K562 (cell line): Measurements from ENCODE around the gene ZNF581. TPM values are rescaled to one million over a fixed set of nuclear protein-coding genes. Genes with fewer than 3 reads are reported as not detected.

Source experiments
- ARID4B ChIP-seq: sonication (generic); formaldehyde crosslinking; IDR thresholded peaks from 2 replicates; pipeline ENCODE4 v1.8.0; 2022; ENCODE audit warnings: mild to moderate bottlenecking, missing genetic modification reagents
- CCNT2 ChIP-seq: IDR thresholded peaks from 2 replicates; pipeline ENCODE4 v1.6.1; 2011; ENCODE audit warnings: borderline replicate concordance, low read depth, mild to moderate bottlenecking, moderate library complexity, mixed read lengths, low read length; ENCODE audit not compliant: insufficient read length; ENCODE audit errors: extremely low read depth
- COPS2 ChIP-seq: fragments of 450-650 bp; conservative IDR thresholded peaks from 2 replicates; pipeline ENCODE4 v1.6.1; 2016; ENCODE audit warnings: mild to moderate bottlenecking, moderate library complexity
- ELF4 ChIP-seq: fragments of 450-650 bp; formaldehyde crosslinking; IDR thresholded peaks from 2 replicates; pipeline ENCODE4 v1.4.0; 2022; ENCODE audit warnings: missing genetic modification characterization
- KAT2B ChIP-seq: IDR thresholded peaks from one replicate; pipeline ENCODE4 v1.6.1; 2012; ENCODE audit warnings: low read depth, mild to moderate bottlenecking, control low read depth, inconsistent platforms, low read length, moderate library complexity
- MAFG ChIP-seq: fragments of 450-650 bp; conservative IDR thresholded peaks from 2 replicates; pipeline ENCODE4 v1.6.1; 2016; ENCODE audit warnings: missing genetic modification characterization, missing compliant biosample characterization
- NCOA6 ChIP-seq: fragments of 450-650 bp; IDR thresholded peaks from 2 replicates; pipeline ENCODE4 v1.6.1; 2017; ENCODE audit warnings: mild to moderate bottlenecking
- RAD21 ChIP-seq, 2 experiments: fragments of 250-450 bp in 1 of 2; fragments of 450-650 bp in 1 of 2; sonication (Bioruptor Pico) in 1 of 2; formaldehyde crosslinking in 1 of 2; IDR thresholded peaks in 1 of 2; conservative IDR thresholded peaks in 1 of 2; 2 replicates each; pipeline versions ENCODE4 v1.4.0 to v1.8.0; 2020 to 2022; ENCODE audit warnings: mild to moderate bottlenecking in 2 of 2, moderate library complexity in 1 of 2
- SMAD2 ChIP-seq: fragments of 150-350 bp; IDR thresholded peaks from 2 replicates; pipeline ENCODE4 v1.6.1; 2014; ENCODE audit warnings: low read depth, mild to moderate bottlenecking, low read length
- STAT6 ChIP-seq: sonication (generic); formaldehyde crosslinking; IDR thresholded peaks from 2 replicates; pipeline ENCODE4 v1.8.1; 2023; ENCODE audit warnings: mild to moderate bottlenecking, missing genetic modification reagents
- TEAD1 ChIP-seq, 2 experiments: fragments of 450-650 bp in 1 of 2; sonication (generic) in 1 of 2; formaldehyde crosslinking; IDR thresholded peaks; 2 replicates each; pipeline versions ENCODE4 v1.4.0 to v1.8.0; 2020 to 2022; ENCODE audit warnings: mild to moderate bottlenecking in 2 of 2, missing genetic modification reagents in 1 of 2
- ZBTB8A ChIP-seq: fragments of 450-650 bp; IDR thresholded peaks from 2 replicates; pipeline ENCODE4 v1.6.1; 2018; ENCODE audit warnings: mild to moderate bottlenecking, moderate library complexity; ENCODE audit not compliant: partially characterized antibody
- ZNF609 ChIP-seq: sonication (generic); formaldehyde crosslinking; IDR thresholded peaks from 2 replicates; pipeline ENCODE4 v1.8.1; 2023; ENCODE audit warnings: missing genetic modification reagents, mild to moderate bottlenecking, borderline replicate concordance
- polyA plus RNA-seq, 8 experiments: library from polyadenylated mRNA; depleted of rRNA in 4 of 8; stranded (reverse) in 5 of 8; unstranded in 3 of 8; fragments of >200 nt; fragmentation: Nextera tagmentation in 2 of 8; fragmentation: Illumina TruSeq in 1 of 8; extraction: Ambion mirVana in 2 of 8; extraction: Trizol in 1 of 8; gene quantifications; 2 replicates each; pipeline versions ENCODE4 v1.2.1 to v1.2.3, GENCODE V29; 2011 to 2014; ENCODE audit warnings: inconsistent platforms in 1 of 8, missing spikeins in 1 of 8
- total RNA-seq, 7 experiments: library from RNA; depleted of rRNA in 6 of 7; stranded (reverse); fragments of >200 nt in 6 of 7; fragmentation: Illumina TruSeq in 2 of 7; extraction: Trizol in 2 of 7; gene quantifications; 2 replicates each; pipeline versions ENCODE4 v1.2.1 to v1.2.3, GENCODE V29; 2011 to 2021; ENCODE audit warnings: low replicate concordance in 1 of 7

Gene ZNF581
- total and polyA plus RNA-seq, 9 of the 15 experiments (the other 6 are each of a cell fraction or from before 2014, with no cell fraction given), result 2.4 to 39.4 (median 15.4) TPM

GRCh38 chr19:55624109-55625003 lies 19.1 kb upstream of the ZNF581 start, which contains the start of gene ZNF784 (continued):
- TF ChIP-seq ZNF609 (no peak), ZBTB8A (no peak), ARID4B (peak; percentile 72), NCOA6 (no peak), STAT6 (CRISPR knock-in tag) (no peak), KAT2B (no peak), RAD21 (CRISPR knock-in tag; conservative IDR thresholded peaks at IDR 0.05 in 1 of 2, IDR thresholded peaks at IDR 0.05 in 1 of 2) (no peak), ELF4 (CRISPR knock-in tag) (no peak), CCNT2 (peak; percentile 76), MAFG (no peak), SMAD2 (no peak), TEAD1 (CRISPR knock-in tag; IDR thresholded peaks at IDR 0.05) (0 out of 4 replicates have a peak, but pooled peaks of 1 of the 2 experiments have one; percentile 44), COPS2 (no peak)
